Activated CD4-positive, alpha-beta T cell treated with anti-CD3 and anti-CD28 coated beads for 24 hours (primary cell): ENCODE measurements around the gene EEF2.
"Not testable (repeated sequence)": the region's sequence is repeated elsewhere in the genome, so short reads cannot be mapped to it uniquely, and the experiment has no call there.

Source experiments
- DNase-seq, 2 donors: peaks; one replicate each; pipeline ENCODE4 v3.0.0-alpha.2; 2020; ENCODE audit warnings: low read depth in 2 of 2

The EEF2 gene

DNA sequence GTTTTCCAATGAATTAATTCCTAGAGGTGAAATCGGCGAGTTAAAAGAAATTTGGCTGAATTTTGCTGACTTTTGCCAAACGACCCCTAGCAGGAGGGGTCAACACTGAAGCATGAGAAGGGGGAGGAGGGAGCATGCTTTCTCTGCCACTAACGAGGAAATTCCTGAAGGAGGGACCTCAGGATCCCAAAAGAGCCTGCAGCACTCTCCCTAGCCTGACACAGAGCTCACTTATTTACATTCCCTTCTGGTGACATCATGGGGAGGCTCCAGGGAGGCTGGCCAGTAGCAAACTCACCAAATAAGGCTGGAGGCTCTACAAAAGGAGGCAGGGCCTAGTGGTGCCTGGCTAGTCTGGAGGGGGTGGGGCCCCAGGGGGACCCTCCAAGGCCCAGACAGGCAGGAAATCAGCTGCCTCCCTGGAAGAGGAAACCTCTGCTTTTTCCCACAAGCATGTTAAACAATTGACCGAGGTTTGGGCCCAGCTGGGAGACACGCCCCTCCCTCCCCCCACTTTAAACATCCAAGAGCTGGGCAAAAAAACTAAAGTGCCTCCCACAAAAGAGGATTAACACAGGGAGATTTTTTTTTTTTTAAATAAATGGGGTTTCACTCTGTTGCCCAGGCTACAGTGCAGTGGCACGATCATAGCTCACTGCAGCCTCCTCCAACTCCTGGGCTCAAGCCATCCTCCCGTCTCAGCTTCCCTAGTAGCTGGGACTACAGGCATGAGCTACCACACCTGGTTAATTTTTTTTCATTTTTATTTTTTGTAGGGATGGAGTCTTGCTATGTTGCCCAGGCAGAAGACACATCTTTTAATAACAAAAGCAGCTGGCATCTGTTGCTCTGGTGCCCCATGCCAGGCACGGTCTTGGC is 16.5 kb downstream of the EEF2 start:
- no peak for DNase-seq

- DNase-seq = not testable (repeated sequence)
Measured at GRCh38 chr19:3967983-3968382, 17.3 kb downstream of the EEF2 start.

DNA sequence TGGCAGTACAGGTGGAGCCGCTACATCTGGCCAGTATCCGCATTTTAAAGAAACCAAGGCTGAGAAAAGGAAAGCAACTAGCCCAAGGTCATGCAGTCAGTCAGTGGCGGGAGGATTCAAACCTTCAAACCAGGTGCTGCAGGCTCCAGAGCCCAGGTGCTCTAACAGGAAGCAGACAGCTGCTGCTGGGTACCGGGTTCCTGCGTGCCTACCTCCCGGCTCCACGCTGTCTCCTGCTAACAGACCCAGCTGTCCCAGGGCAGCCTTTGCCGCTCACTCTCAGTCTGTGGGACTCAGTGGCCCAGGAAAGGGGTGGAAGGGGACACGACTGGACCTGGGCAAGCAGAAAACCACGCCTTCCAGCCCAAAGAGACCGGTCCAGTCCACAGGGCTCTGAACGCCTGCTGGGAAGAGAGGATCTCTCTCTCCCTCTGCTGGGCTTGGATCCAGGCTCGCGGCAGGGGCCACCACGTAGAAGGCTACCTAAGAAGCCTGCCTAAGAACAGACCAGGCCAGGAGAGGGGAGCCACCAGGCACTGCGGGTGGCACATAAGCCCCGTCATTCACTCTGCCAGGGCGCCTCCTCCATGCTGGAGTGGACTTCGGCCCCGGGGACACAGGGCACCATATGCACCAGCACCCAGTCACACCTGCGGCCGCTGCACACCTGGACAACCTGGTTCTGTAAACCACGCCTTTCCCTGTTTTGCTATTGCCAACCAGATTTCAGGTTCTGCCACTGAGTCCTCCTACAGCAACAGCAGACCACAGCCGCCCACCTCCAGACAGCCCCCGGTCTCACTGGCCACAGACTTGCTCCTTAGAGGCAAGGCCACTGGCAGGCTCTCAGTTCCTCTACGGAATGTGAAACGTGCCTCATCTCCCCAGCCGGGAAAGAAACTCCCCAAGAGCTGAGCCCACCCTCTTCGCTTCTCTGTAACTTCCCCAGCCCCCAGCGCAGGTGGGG is 18.9 kb downstream of the EEF2 start:
- no peak for DNase-seq

GRCh38 chr19:3964256-3965194 is 20.7 kb downstream of the EEF2 start:
- DNase-seq = no peak

DNA sequence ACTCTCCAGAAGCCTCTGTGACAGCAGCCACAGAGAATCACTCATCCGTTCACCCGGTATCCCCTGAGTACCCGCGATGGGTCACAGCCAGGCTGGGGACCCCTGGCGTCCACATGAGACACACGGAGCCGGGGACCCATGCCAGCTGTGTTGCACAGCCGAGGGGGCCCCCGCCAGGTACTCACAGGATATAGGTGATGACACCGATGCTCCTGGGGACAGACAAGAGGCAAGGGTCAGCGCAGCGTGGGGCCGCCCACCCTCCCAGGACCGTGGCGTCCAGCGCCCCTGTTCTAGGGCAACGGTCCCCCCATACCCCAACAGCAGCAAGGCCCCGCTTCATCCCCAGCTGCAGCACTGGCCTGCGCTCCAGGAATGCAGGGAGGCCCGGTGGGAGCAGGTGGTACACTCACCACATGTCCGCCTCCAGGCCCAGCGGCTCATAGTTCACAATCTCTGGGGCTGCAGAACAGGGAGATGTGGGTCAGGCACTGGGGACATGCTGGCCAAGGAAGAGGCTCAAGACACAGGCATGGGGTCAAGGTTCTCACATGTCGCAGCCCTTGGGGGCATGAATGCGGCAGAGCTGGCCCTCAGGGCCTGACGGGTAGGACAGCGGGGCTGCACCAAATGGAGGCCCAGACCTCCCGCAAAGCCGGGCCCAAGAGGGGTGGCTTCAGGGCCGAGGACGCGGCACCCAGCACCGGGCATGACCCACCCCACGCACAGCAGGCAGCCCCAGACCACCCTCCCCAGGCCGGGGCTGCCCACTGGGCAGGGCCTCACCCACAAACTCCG is 21.6 kb downstream of the EEF2 start:
- no peak for DNase-seq

GRCh38 chr19:3961007-3961406 is 24.3 kb downstream of the EEF2 start:
- no peak for DNase-seq

DNA sequence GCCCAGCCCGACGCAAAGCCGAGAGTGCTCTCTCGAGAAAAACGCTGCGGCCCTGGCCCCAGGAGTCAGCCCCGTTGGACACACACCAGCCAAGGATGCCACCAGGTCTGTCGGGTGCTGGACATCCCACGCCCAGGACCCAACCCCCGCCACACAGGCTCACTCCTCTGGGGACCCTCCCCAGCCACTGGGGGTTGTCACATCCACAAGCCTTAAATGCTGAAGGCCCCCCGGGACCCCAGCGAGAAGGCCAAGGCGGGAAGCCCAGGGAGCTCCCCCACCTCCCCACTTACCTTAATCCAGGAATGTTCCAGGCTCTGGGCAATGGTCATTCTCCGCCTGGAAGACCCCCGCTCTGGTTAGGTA is 25.5 kb downstream of the EEF2 start:
- DNase-seq = no peak

GRCh38 chr19:3958836-3959765 is 26.2 kb downstream of the EEF2 start:
- DNase-seq = no peak

- DNase-seq = no peak
Measured at GRCh38 chr19:3955688-3956087, 29.6 kb downstream of the EEF2 start.

DNA sequence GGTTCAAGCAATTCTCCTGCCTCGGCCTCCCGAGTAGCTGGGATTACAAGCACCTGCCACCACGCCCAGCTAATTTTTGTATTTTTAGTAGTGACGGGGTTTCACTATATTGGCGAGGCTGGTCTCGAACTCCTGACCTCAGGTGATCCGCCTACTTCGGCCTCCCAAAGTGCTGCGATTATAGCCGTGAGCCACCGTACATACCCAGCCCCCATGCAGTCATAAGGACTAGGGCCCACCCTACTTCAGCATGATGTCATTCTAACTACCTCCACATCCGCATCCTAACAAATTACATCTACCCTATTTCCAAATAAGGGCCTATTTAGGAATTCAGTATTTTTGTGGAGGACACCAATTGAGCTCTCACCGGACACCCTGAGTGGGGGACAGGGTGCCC is 30.0 kb downstream of the EEF2 start:
- not testable (repeated sequence) for DNase-seq

DNA sequence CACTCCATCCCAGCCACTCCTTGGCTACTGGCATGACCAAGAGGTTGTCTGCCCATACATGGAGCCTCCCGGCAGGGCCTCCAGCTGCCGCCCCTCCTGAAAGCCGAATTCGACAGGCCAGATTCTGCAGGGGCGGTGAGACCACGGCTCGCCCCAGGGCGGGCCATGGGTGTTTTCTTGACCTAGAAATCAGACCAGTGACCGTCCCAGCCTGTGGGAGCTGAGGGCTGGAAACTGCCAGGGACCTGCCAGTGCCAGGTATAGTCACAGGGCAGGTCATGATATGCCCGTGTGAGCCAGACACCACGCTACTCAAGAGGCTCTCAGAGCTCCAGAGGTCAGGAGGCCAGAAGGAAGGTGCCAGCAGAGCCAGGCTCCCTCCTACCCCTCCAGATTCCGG is 31.2 kb downstream of the EEF2 start:
- no peak for DNase-seq

DNA sequence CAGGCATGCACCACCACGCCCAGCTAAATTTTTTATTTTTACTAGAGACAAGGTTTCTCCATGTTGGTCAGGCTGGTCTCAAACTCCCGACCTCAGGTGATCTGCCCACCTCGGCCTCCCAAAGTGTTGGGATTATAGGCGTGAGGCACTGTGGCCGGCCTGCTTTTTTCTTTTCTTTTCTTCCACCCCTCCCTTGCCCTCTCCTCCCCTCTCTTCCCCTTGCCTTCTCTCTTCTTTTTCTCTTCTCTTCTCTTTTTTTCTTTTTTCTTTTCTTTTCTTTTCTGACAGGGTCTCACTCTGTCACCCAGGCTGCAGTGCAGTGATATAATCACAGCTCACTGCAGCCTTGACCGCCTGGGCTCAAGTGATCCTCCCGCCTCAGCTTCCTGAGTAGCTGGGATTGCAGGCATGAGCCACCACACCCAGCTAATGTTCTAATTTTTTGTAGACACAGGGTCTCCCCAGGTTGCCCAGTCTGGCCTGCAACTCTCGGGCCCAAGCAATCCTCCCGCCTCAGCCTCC is 32.4 kb downstream of the EEF2 start:
- DNase-seq = not testable (repeated sequence)

- DNase-seq = no peak
Measured at GRCh38 chr19:3950871-3951861, 34.1 kb downstream of the EEF2 start.

DNA sequence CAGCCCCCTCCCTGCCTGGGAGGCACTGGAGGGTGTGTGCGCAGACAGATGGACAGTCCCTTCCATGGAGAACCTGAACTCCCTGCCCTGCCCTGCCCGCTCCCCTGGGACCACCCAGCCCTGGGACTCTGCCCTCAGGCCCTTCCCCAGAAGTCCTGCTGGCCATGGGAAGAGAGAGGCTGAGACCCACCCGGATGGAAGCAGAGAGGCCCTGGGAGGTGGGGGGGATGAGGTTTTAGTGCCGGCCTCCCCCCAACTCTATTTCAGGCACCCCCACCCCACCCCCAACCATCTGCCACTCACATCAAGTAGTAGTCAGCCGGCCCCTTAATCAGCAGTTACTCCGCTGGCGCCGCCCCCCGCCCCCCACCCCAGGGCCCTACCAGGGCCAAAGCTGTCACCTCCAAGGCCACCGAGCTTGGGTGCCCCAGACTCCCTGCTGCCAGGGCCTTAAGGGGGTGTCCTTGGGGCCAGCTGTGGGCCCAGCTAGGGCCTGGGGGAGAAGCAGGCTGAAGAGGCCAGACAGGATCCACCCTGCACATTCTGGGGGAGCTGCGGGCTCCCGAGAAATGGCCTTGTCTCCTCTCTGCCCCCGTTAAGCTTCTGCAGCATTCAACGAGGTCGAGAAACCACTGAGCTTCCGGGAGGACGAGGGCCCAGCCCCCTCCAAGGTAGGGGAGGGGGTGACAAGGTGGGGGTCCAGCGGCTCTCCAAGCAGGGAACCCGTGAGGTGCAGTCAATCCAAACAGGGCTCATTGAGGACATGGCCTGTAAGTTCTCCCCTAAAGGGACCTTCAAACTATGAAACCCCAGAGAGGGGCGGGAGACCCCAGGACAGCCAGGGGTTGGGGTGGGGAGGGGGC is 35.0 kb downstream of the EEF2 start:
- DNase-seq = no peak

DNA sequence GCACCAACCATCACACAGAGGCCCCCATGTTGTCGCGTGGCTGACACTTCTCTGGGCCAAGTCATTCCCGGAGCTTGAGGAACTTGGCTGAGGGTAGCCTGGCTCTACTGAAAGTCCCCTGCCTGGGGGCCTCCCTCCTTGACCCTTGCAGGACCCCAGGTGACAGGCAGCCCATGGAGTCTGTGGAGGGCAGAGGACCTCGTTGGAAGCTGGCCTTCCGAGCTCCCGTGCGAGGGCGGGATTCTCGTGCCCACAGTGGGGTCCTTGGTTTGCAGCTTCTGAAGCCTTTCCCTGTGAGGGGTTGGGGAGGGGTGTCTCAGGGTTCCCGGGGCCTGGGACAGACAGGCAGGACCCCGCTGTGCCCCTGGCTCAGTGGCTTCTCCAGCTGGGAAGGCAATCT is 36.0 kb downstream of the EEF2 start:
- DNase-seq = no peak

GRCh38 chr19:3947316-3947933 is 37.8 kb downstream of the EEF2 start:
- DNase-seq = not testable (repeated sequence)

DNA sequence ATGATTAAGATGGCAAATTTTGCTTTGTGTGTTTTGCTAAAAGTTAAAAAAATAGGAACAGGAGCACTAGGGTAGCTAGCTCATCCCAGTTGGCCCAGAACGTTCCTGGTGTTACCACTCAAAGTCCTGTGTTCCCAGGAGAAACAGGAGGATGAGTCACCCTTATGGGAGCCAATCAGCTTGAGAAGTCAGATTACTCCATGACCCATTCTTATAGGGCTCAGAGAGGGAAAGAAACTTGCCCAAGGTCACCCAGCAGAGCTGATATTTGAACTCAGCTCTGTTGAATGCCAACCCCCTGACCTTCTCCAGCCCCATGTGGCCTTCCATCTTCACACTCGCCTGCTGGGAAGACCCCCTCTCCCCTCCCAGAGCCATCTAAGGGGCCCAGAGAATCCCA is 39.4 kb downstream of the EEF2 start:
- DNase-seq = no peak
